ENCODE data around the gene INPP4A. TPM values are rescaled to one million over a fixed set of nuclear protein-coding genes. Genes with fewer than 3 reads are reported as not detected.

INPP4A gene
- total RNA-seq, 4 donors from 2014 or later, result 30.2 to 45.1 (median 37.8) TPM

- H3K4me1 ChIP-seq, result peaks cover 0 to 8% (median 0%) of the 10 kb centered on the region in 3 donors
- ATAC-seq, result no peak
- H3K27me3 ChIP-seq, result no peaks in the 10 kb centered on the region
- no peak overlapping the region for H3K27ac ChIP-seq
- H3K9me3 ChIP-seq, result no peaks in the 10 kb centered on the region
- TF ChIP-seq POLR2AphosphoS5 (IDR thresholded peaks at IDR 0.05) (no peak), EP300 (IDR thresholded peaks at IDR 0.05) (no peak), POLR2A (IDR thresholded peaks at IDR 0.05) (no peak)
- TF ChIP-seq, protein P1, sequence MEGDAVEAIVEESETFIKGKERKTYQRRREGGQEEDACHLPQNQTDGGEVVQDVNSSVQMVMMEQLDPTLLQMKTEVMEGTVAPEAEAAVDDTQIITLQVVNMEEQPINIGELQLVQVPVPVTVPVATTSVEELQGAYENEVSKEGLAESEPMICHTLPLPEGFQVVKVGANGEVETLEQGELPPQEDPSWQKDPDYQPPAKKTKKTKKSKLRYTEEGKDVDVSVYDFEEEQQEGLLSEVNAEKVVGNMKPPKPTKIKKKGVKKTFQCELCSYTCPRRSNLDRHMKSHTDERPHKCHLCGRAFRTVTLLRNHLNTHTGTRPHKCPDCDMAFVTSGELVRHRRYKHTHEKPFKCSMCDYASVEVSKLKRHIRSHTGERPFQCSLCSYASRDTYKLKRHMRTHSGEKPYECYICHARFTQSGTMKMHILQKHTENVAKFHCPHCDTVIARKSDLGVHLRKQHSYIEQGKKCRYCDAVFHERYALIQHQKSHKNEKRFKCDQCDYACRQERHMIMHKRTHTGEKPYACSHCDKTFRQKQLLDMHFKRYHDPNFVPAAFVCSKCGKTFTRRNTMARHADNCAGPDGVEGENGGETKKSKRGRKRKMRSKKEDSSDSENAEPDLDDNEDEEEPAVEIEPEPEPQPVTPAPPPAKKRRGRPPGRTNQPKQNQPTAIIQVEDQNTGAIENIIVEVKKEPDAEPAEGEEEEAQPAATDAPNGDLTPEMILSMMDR (IDR thresholded peaks at IDR 0.05), result no peak
- H3K4me3 ChIP-seq, result no peak overlapping the region
- WGBS, 2 donors (ENCODE audit: low coverage in 1 of 2), result 46% methylated on average over 2 of the region's 2 CpGs; no CpG with 5 or more reads in 1 of the 2 donors
- H3K36me3 ChIP-seq, result no peaks in the 10 kb centered on the region
Observed at GRCh38 chr2:98416383-98417159, 28.1 kb upstream of the INPP4A start.

- ATAC-seq, result no peak
- no peak overlapping the region for H3K27ac ChIP-seq
Observed at GRCh38 chr2:98419544-98419943, 25.1 kb upstream of the INPP4A start.

GRCh38 chr2:98419977-98420725 lies 24.5 kb upstream of the INPP4A start:
- 40 to 72% methylated on average over 2 to 6 of the region's 6 CpGs for WGBS, 2 donors (ENCODE audit: low coverage in 1 of 2)
- H3K4me3 ChIP-seq, result no peak overlapping the region
- TF ChIP-seq POLR2AphosphoS5 (IDR thresholded peaks at IDR 0.05) (no peak), EP300 (IDR thresholded peaks at IDR 0.05) (no peak), POLR2A (IDR thresholded peaks at IDR 0.05) (no peak)
- TF ChIP-seq, protein P1 (IDR thresholded peaks at IDR 0.05), result no peak
- ATAC-seq, result peak; percentile 55
- no peaks in the 10 kb centered on the region for H3K27me3 ChIP-seq
- H3K4me1 ChIP-seq, result no peaks in the 10 kb centered on the region
- no peak overlapping the region for H3K27ac ChIP-seq
- H3K36me3 ChIP-seq, result no peaks in the 10 kb centered on the region
- peaks cover 0 to 5% (median 0%) of the 10 kb centered on the region in 3 donors for H3K9me3 ChIP-seq

More at GRCh38 chr2:98419544-98419943, 25.1 kb upstream of the INPP4A start:
- H3K4me3 ChIP-seq, result no peak overlapping the region
- H3K9me3 ChIP-seq, result peaks cover 0 to 5% (median 0%) of the 10 kb centered on the region in 3 donors
- WGBS, 2 donors (ENCODE audit: low coverage in 1 of 2), result 70 to 71% methylated on average over 1 to 2 of the region's 2 CpGs
- TF ChIP-seq POLR2AphosphoS5 (IDR thresholded peaks at IDR 0.05), result no peak
- TF ChIP-seq, protein P1 (IDR thresholded peaks at IDR 0.05), result no peak
- no peak for TF ChIP-seq EP300 (IDR thresholded peaks at IDR 0.05)
- TF ChIP-seq POLR2A (IDR thresholded peaks at IDR 0.05), result no peak
- H3K27me3 ChIP-seq, result no peaks in the 10 kb centered on the region
- no peaks in the 10 kb centered on the region for H3K36me3 ChIP-seq
- H3K4me1 ChIP-seq, result no peaks in the 10 kb centered on the region

- H3K4me1 ChIP-seq, result no peaks in the 10 kb centered on the region
- H3K27ac ChIP-seq, result no peak overlapping the region
- TF ChIP-seq POLR2AphosphoS5 (IDR thresholded peaks at IDR 0.05), result no peak
- TF ChIP-seq POLR2A (IDR thresholded peaks at IDR 0.05), result no peak
- no peak for TF ChIP-seq EP300 (IDR thresholded peaks at IDR 0.05)
- TF ChIP-seq, protein P1 (IDR thresholded peaks at IDR 0.05), result no peak
- H3K4me3 ChIP-seq, result no peak overlapping the region
- H3K27me3 ChIP-seq, result no peaks in the 10 kb centered on the region
- no peaks in the 10 kb centered on the region for H3K36me3 ChIP-seq
- H3K9me3 ChIP-seq, result peaks cover 0 to 5% (median 0%) of the 10 kb centered on the region in 3 donors
- no peak for ATAC-seq
Observed at GRCh38 chr2:98422449-98422848, 22.2 kb upstream of the INPP4A start.
